ENCODE results near the gene OR10K1. TPM values are rescaled to one million over a fixed set of nuclear protein-coding genes. Genes with fewer than 3 reads are reported as not detected.
"Not testable (repeated sequence)": the region's sequence is repeated elsewhere in the genome, so short reads cannot be mapped to it uniquely, and the experiment has no call there.

Gene OR10K1
- total RNA-seq, 1 donor from 2014 or later: not detected

- Histone ChIP-seq H3K27ac (ENCODE audit: low read depth, low read length) (no peak overlapping the region), H3K4me3 (ENCODE audit: insufficient read depth, low read depth, low read length) (no peak overlapping the region), H3K27me3 (ENCODE audit: insufficient read depth, low read length) (no peaks in the 10 kb centered on the region), H4K20me1 (ENCODE audit: insufficient read depth, low read length) (no peaks in the 10 kb centered on the region), H3K4me2 (ENCODE audit: low read length) (no peak overlapping the region), H3K9ac (ENCODE audit: low read length) (no peak overlapping the region), H3K36me3 (ENCODE audit: insufficient read depth, low read length) (no peaks in the 10 kb centered on the region), H3K79me2 (ENCODE audit: insufficient read depth, low read length) (no peaks in the 10 kb centered on the region), H3K9me3 (ENCODE audit: insufficient read depth, low read depth, low read length) (no peaks in the 10 kb centered on the region), H2AFZ (ENCODE audit: low read depth, low read length) (no peak overlapping the region), H3K4me1 (ENCODE audit: insufficient read depth, low read length) (no peaks in the 10 kb centered on the region)
- no peak for TF ChIP-seq CTCF (IDR thresholded peaks at IDR 0.05; ENCODE audit: insufficient read depth, low read depth, low read length)
- TF ChIP-seq EZH2 (IDR thresholded peaks at IDR 0.05; ENCODE audit: insufficient read depth, low read length): no peak
- H3K27me3 Mint-ChIP-seq (ENCODE audit: low read depth, unreplicated experiment): no peaks in the 10 kb centered on the region
- no peaks in the 10 kb centered on the region for H3K36me3 Mint-ChIP-seq (ENCODE audit: low read depth, unreplicated experiment)
- H3K27ac Mint-ChIP-seq (ENCODE audit: unreplicated experiment): peak overlapping the region; percentile 5
- peaks cover 3% of the 10 kb centered on the region for H3K9me3 Mint-ChIP-seq (ENCODE audit: unreplicated experiment)
- FAIRE-seq: no peak
- DNase-seq (ENCODE audit: low read depth): no peak
- H3K4me3 Mint-ChIP-seq (ENCODE audit: unreplicated experiment): no peak overlapping the region
- H3K4me1 Mint-ChIP-seq (ENCODE audit: low read depth, unreplicated experiment): peaks cover 13% of the 10 kb centered on the region
Measured at GRCh38 chr1:158422212-158422611, 39.4 kb upstream of the OR10K1 start.

GRCh38 chr1:158425027-158425426, 36.6 kb upstream of the OR10K1 start:
- H3K36me3 ChIP-seq (ENCODE audit: insufficient read depth, low read length): no peaks in the 10 kb centered on the region
- FAIRE-seq (no peak), DNase-seq (ENCODE audit: low read depth) (no peak)
- H3K79me2 ChIP-seq (ENCODE audit: insufficient read depth, low read length): no peaks in the 10 kb centered on the region
- Mint-ChIP-seq H3K4me3 (ENCODE audit: unreplicated experiment) (no peak overlapping the region), H3K9me3 (ENCODE audit: unreplicated experiment) (peaks cover 9% of the 10 kb centered on the region), H3K36me3 (ENCODE audit: low read depth, unreplicated experiment) (no peaks in the 10 kb centered on the region), H3K27me3 (ENCODE audit: low read depth, unreplicated experiment) (no peaks in the 10 kb centered on the region), H3K27ac (ENCODE audit: unreplicated experiment) (peak overlapping the region; percentile 27), H3K4me1 (ENCODE audit: low read depth, unreplicated experiment) (peaks cover 13% of the 10 kb centered on the region)
- H3K4me1 ChIP-seq (ENCODE audit: insufficient read depth, low read length): no peaks in the 10 kb centered on the region
- H3K9me3 ChIP-seq (ENCODE audit: insufficient read depth, low read depth, low read length): no peaks in the 10 kb centered on the region
- H3K27ac ChIP-seq (ENCODE audit: low read depth, low read length): no peak overlapping the region
- no peak overlapping the region for H3K9ac ChIP-seq (ENCODE audit: low read length)
- TF ChIP-seq EZH2 (IDR thresholded peaks at IDR 0.05; ENCODE audit: insufficient read depth, low read length) (no peak), CTCF (IDR thresholded peaks at IDR 0.05; ENCODE audit: insufficient read depth, low read depth, low read length) (no peak)
- H4K20me1 ChIP-seq (ENCODE audit: insufficient read depth, low read length): no peaks in the 10 kb centered on the region
- no peak overlapping the region for H3K4me2 ChIP-seq (ENCODE audit: low read length)
- no peak overlapping the region for H2AFZ ChIP-seq (ENCODE audit: low read depth, low read length)
- no peaks in the 10 kb centered on the region for H3K27me3 ChIP-seq (ENCODE audit: insufficient read depth, low read length)
- H3K4me3 ChIP-seq (ENCODE audit: insufficient read depth, low read depth, low read length): no peak overlapping the region

- no peak for DNase-seq (ENCODE audit: low read depth)
- H3K4me1 Mint-ChIP-seq (ENCODE audit: low read depth, unreplicated experiment): peaks cover 13% of the 10 kb centered on the region
- no peak within 1 kb of the TSS for H3K4me3 Mint-ChIP-seq (ENCODE audit: unreplicated experiment)
Measured at GRCh38 chr1:158426137-158426536, 35.5 kb upstream of the OR10K1 start, which contains the start of gene OR10K2. Gene OR10K2, minus strand, starts transcription at chr1:158426237. Its CDS starts 5,371 bp downstream, at chr1:158420866.

GRCh38 chr1:158430163-158430562, 31.5 kb upstream of the OR10K1 start:
- H3K4me1 Mint-ChIP-seq (ENCODE audit: low read depth, unreplicated experiment); H4K20me1 ChIP-seq (ENCODE audit: insufficient read depth, low read length); H3K79me2 ChIP-seq (ENCODE audit: insufficient read depth, low read length); H3K27me3 ChIP-seq (ENCODE audit: insufficient read depth, low read length); H3K9me3 ChIP-seq (ENCODE audit: insufficient read depth, low read depth, low read length); H3K4me3 Mint-ChIP-seq (ENCODE audit: unreplicated experiment); H3K27me3 Mint-ChIP-seq (ENCODE audit: low read depth, unreplicated experiment); H3K4me1 ChIP-seq (ENCODE audit: insufficient read depth, low read length); DNase-seq (ENCODE audit: low read depth); H3K27ac Mint-ChIP-seq (ENCODE audit: unreplicated experiment); H3K9ac ChIP-seq (ENCODE audit: low read length); H3K36me3 Mint-ChIP-seq (ENCODE audit: low read depth, unreplicated experiment); H2AFZ ChIP-seq (ENCODE audit: low read depth, low read length); FAIRE-seq; H3K4me2 ChIP-seq (ENCODE audit: low read length); H3K36me3 ChIP-seq (ENCODE audit: insufficient read depth, low read length); H3K4me3 ChIP-seq (ENCODE audit: insufficient read depth, low read depth, low read length); H3K27ac ChIP-seq (ENCODE audit: low read depth, low read length): not testable (repeated sequence)
- peaks cover 10% of the 10 kb centered on the region for H3K9me3 Mint-ChIP-seq (ENCODE audit: unreplicated experiment)

More at GRCh38 chr1:158426137-158426536, 35.5 kb upstream of the OR10K1 start, which contains the start of gene OR10K2:
- Mint-ChIP-seq H3K36me3 (ENCODE audit: low read depth, unreplicated experiment) (no peaks in the 10 kb centered on the region), H3K27ac (ENCODE audit: unreplicated experiment) (peak within 1 kb of the TSS; percentile 27), H3K9me3 (ENCODE audit: unreplicated experiment) (peaks cover 8% of the 10 kb centered on the region), H3K27me3 (ENCODE audit: low read depth, unreplicated experiment) (no peaks in the 10 kb centered on the region)
- Histone ChIP-seq H3K9ac (ENCODE audit: low read length) (no peak within 1 kb of the TSS), H3K79me2 (ENCODE audit: insufficient read depth, low read length) (no peaks in the 10 kb centered on the region), H3K9me3 (ENCODE audit: insufficient read depth, low read depth, low read length) (no peaks in the 10 kb centered on the region), H3K36me3 (ENCODE audit: insufficient read depth, low read length) (no peaks in the 10 kb centered on the region), H3K4me1 (ENCODE audit: insufficient read depth, low read length) (no peaks in the 10 kb centered on the region), H4K20me1 (ENCODE audit: insufficient read depth, low read length) (no peaks in the 10 kb centered on the region), H3K4me3 (ENCODE audit: insufficient read depth, low read depth, low read length) (no peak within 1 kb of the TSS), H2AFZ (ENCODE audit: low read depth, low read length) (no peak within 1 kb of the TSS), H3K4me2 (ENCODE audit: low read length) (no peak within 1 kb of the TSS), H3K27me3 (ENCODE audit: insufficient read depth, low read length) (no peaks in the 10 kb centered on the region), H3K27ac (ENCODE audit: low read depth, low read length) (no peak within 1 kb of the TSS)
- FAIRE-seq: no peak
- no peak for TF ChIP-seq EZH2 (IDR thresholded peaks at IDR 0.05; ENCODE audit: insufficient read depth, low read length)
- TF ChIP-seq CTCF (IDR thresholded peaks at IDR 0.05; ENCODE audit: insufficient read depth, low read depth, low read length): no peak

Data from astrocyte (in vitro differentiated cells and primary cell).